HCT116 (cell line): ENCODE results near the gene CCL28. TPM values are rescaled to one million over a fixed set of nuclear protein-coding genes. Genes with fewer than 3 reads are reported as not detected.

Source experiments
- ATAC-seq: fragments of 200-7000 bp; cut with Tn5 transposase; 2 replicates; pipeline ENCODE4 v1.9.1; 2020; ENCODE audit warnings: mild to moderate bottlenecking, moderate library complexity
- BruUV-seq: library from RNA; stranded (reverse); fragments of 400-500 nt; replicated peaks from 2 replicates; lab custom pipeline; 2021; lab: Mats Ljungman, UMichigan
- CTCF ChIA-PET: fragments of 300-600 bp; sonication (Branson Sonifier 250); formaldehyde crosslinking; loops from one replicate; lab custom pipeline; 2021; ENCODE audit warnings: antibody characterized with exemption; lab: Charles Lee
- POLR2A ChIA-PET: fragments of 300-600, 350-600 bp; sonication (Branson Sonifier 250); formaldehyde crosslinking; loops from one replicate; lab custom pipeline; 2021; ENCODE audit warnings: antibody characterized with exemption; lab: Charles Lee
- RAD21 ChIA-PET, 2 experiments: fragments of 300-600 bp; sonication (Branson Sonifier 250); formaldehyde crosslinking; loops; one replicate each; lab custom pipeline; 2023; ENCODE audit warnings: low total read pairs in 2 of 2; ENCODE audit not compliant: uncharacterized antibody in 2 of 2, unreplicated experiment in 2 of 2, low non-redundant PET in 1 of 2; lab: Charles Lee
- DNase-seq: peaks from one replicate; pipeline ENCODE4 v3.0.0-alpha.2; 2010; ENCODE audit warnings: low read depth, low spot score
- H2AFZ ChIP-seq: fragments of 200-600 bp; shearing (Covaris generic), sonication (generic); 2 replicates; pipeline ENCODE4 v1.6.1; 2017; ENCODE audit warnings: low read depth, mixed run types, mixed read lengths, antibody characterized with exemption, low read length; ENCODE audit not compliant: poor library complexity, severe bottlenecking
- H3K27ac ChIP-seq: 2 replicates; pipeline ENCODE4 v1.5.1; 2012; ENCODE audit warnings: low read depth, low read length
- H3K27me3 ChIP-seq: fragments of 200-600 bp; sonication (generic); 2 replicates; pipeline ENCODE4 v1.6.1; 2016; ENCODE audit warnings: mixed run types, low read length, mixed read lengths; ENCODE audit not compliant: insufficient read depth
- H3K36me3 ChIP-seq, 2 experiments: fragments of 200-500 bp in 1 of 2; fragments of 200-600 bp in 1 of 2; sonication (Bioruptor generic) in 1 of 2; sonication (generic) in 1 of 2; 2 replicates each; pipeline versions ENCODE4 v1.5.1 to v1.6.1; 2014 to 2016; ENCODE audit warnings: low read length in 2 of 2, inconsistent platforms in 1 of 2, mixed read lengths in 1 of 2, mixed run types in 1 of 2; ENCODE audit not compliant: insufficient read depth in 2 of 2, control insufficient read depth in 1 of 2
- H3K4me1 ChIP-seq, 2 experiments: fragments of 200-600 bp in 1 of 2; sonication (generic) in 1 of 2; 2 replicates each; pipeline versions ENCODE4 v1.5.1 to v1.6.1; 2012 to 2017; ENCODE audit warnings: low read length in 2 of 2, inconsistent platforms in 1 of 2, mild to moderate bottlenecking in 1 of 2, mixed read lengths in 1 of 2, mixed run types in 1 of 2, moderate library complexity in 1 of 2; ENCODE audit not compliant: insufficient read depth in 2 of 2, control insufficient read depth in 1 of 2
- H3K4me2 ChIP-seq: fragments of 200-600 bp; sonication (generic); 2 replicates; pipeline ENCODE4 v1.6.1; 2017; ENCODE audit warnings: mixed run types, low read length, mixed read lengths
- H3K4me3 ChIP-seq, 2 experiments: fragments of 200-600 bp in 1 of 2; sonication (generic) in 1 of 2; replicated peaks in 1 of 2; 2 replicates each; pipeline ENCODE4 v1.5.1; 2011 to 2016; ENCODE audit warnings: low read length in 2 of 2, control low read depth in 1 of 2, low read depth in 1 of 2, mild to moderate bottlenecking in 1 of 2, mixed read lengths in 1 of 2, mixed run types in 1 of 2
- H3K79me2 ChIP-seq: fragments of 200-600 bp; sonication (generic); 2 replicates; pipeline ENCODE4 v1.6.1; 2017; ENCODE audit warnings: mild to moderate bottlenecking, mixed run types, low read length, moderate library complexity, mixed read lengths; ENCODE audit not compliant: insufficient read depth
- H3K9ac ChIP-seq: fragments of 200-600 bp; sonication (generic); 2 replicates; pipeline ENCODE4 v1.6.1; 2016; ENCODE audit warnings: low read length, mixed read lengths
- H3K9me2 ChIP-seq: fragments of 200-600 bp; sonication (generic), shearing (Covaris generic); 2 replicates; pipeline ENCODE4 v1.6.1; 2017; ENCODE audit warnings: mixed run types, mild to moderate bottlenecking, moderate library complexity; ENCODE audit not compliant: insufficient read depth
- H3K9me3 ChIP-seq, 2 experiments: fragments of 200-500 bp in 1 of 2; fragments of 200-600 bp in 1 of 2; sonication (Bioruptor generic) in 1 of 2; sonication (generic) in 1 of 2; 2 replicates each; pipeline ENCODE4 v1.6.1; 2014 to 2017; ENCODE audit warnings: low read length in 2 of 2, mixed read lengths in 2 of 2, inconsistent platforms in 1 of 2, low read depth in 1 of 2, mild to moderate bottlenecking in 1 of 2, mixed run types in 1 of 2, moderate library complexity in 1 of 2; ENCODE audit not compliant: control insufficient read depth in 1 of 2, insufficient read depth in 1 of 2
- H4K20me1 ChIP-seq: fragments of 200-600 bp; sonication (generic), shearing (Covaris generic); 2 replicates; pipeline ENCODE4 v1.6.1; 2017; ENCODE audit warnings: mixed run types, mild to moderate bottlenecking, moderate library complexity; ENCODE audit not compliant: insufficient read depth
- EGR1 ChIP-seq: IDR thresholded peaks from 2 replicates; pipeline ENCODE4 v1.6.1; 2012; ENCODE audit warnings: low read depth
- EZH2phosphoT487 ChIP-seq: fragments of 200-600 bp; IDR thresholded peaks from 2 replicates; pipeline ENCODE4 v1.6.1; 2018; ENCODE audit warnings: antibody characterized with exemption, borderline replicate concordance
- FOSL1 ChIP-seq: IDR thresholded peaks from 2 replicates; pipeline ENCODE4 v1.6.1; 2012; ENCODE audit warnings: low read depth
- JUND ChIP-seq: IDR thresholded peaks from 2 replicates; pipeline ENCODE4 v1.6.1; 2012
- POLR2A ChIP-seq: IDR thresholded peaks from 2 replicates; pipeline ENCODE4 v1.7.0; 2011; ENCODE audit warnings: borderline replicate concordance; ENCODE audit not compliant: insufficient read depth, insufficient read length; ENCODE audit errors: extremely low read depth
- POLR2AphosphoS5 ChIP-seq: IDR thresholded peaks from 2 replicates; pipeline ENCODE4 v1.6.1; 2011; ENCODE audit warnings: mild to moderate bottlenecking, low read depth, low read length, moderate library complexity
- RAD21 ChIP-seq: IDR thresholded peaks from 2 replicates; pipeline ENCODE4 v1.6.1; 2012; ENCODE audit warnings: low read depth, mild to moderate bottlenecking
- SP1 ChIP-seq: IDR thresholded peaks from 2 replicates; pipeline ENCODE4 v1.6.1; 2012; ENCODE audit warnings: low read depth
- SRF ChIP-seq: IDR thresholded peaks from 2 replicates; pipeline ENCODE4 v1.6.1; 2012; ENCODE audit warnings: low read depth
- TCF7L2 ChIP-seq: IDR thresholded peaks from 2 replicates; pipeline ENCODE4 v1.7.0; 2011; ENCODE audit warnings: borderline replicate concordance, inconsistent platforms; ENCODE audit not compliant: insufficient read depth, insufficient read length; ENCODE audit errors: extremely low read depth
- YY1 ChIP-seq: IDR thresholded peaks from 2 replicates; pipeline ENCODE4 v1.6.1; 2011; ENCODE audit warnings: low read length, low read depth, moderate library complexity, mild to moderate bottlenecking; ENCODE audit not compliant: insufficient replicate concordance; ENCODE audit errors: extremely low read depth
- intact Hi-C: fragments of 100-400 bp; cut with micrococcal nuclease; formaldehyde crosslinking; loops from 2 replicates; pipeline ENCODE4 v1.10.0; 2022
- total RNA-seq: library from RNA; stranded (reverse); gene quantifications from one replicate; pipeline ENCODE4 v1.2.1, GENCODE V29; 2021; ENCODE audit not compliant: unreplicated experiment
- TF ChIP-seq, protein P1 (sequence below): IDR thresholded peaks from 2 replicates; pipeline ENCODE4 v1.6.1; 2011; ENCODE audit warnings: mild to moderate bottlenecking, low read length, moderate library complexity; ENCODE audit not compliant: insufficient replicate concordance; ENCODE audit errors: extremely low read depth
- TF ChIP-seq, protein P2 (sequence below), 3 experiments: fragments of 200-600 bp in 1 of 3; sonication (generic) in 1 of 3; IDR thresholded peaks in 2 of 3; conservative IDR thresholded peaks in 1 of 3; 2 replicates each; pipeline ENCODE4 v1.5.1; 2012 to 2017; ENCODE audit warnings: low read depth in 2 of 3, low read length in 2 of 3, antibody characterized with exemption in 1 of 3, borderline replicate concordance in 1 of 3, control low read depth in 1 of 3, mild to moderate bottlenecking in 1 of 3, mixed read lengths in 1 of 3, mixed run types in 1 of 3, moderate library complexity in 1 of 3; ENCODE audit not compliant: insufficient read depth in 1 of 3
- TF ChIP-seq, protein P3 (sequence below): IDR thresholded peaks from 2 replicates; pipeline ENCODE4 v1.6.1; 2012
- TF ChIP-seq, protein P4 (sequence below): IDR thresholded peaks from 2 replicates; pipeline ENCODE4 v1.6.1; 2012; ENCODE audit warnings: low read depth

The CCL28 gene
- total RNA-seq, 1 experiment from 2014 or later: 0.25 TPM

GRCh38 chr5:43412644-43413043, 453 bp upstream of the CCL28 start:
- ATAC-seq (no peak), DNase-seq (no peak)
- no peaks in the 10 kb centered on the region for H3K27me3 ChIP-seq
- no peaks in the 10 kb centered on the region for H3K79me2 ChIP-seq
- no peaks in the 10 kb centered on the region for H3K9me3 ChIP-seq
- CTCF ChIA-PET: interaction anchor here (1.5 kb wide), 1 partner anchor 23 kb away, joined by 7 read pairs; no protein-coding TSS in a partner anchor
- TF ChIP-seq POLR2A (no peak), EGR1 (no peak), RAD21 (no peak), EZH2phosphoT487 (no peak), SP1 (no peak), YY1 (no peak), TCF7L2 (no peak), FOSL1 (no peak), POLR2AphosphoS5 (no peak), JUND (no peak), SRF (no peak)
- TF ChIP-seq, protein P1, sequence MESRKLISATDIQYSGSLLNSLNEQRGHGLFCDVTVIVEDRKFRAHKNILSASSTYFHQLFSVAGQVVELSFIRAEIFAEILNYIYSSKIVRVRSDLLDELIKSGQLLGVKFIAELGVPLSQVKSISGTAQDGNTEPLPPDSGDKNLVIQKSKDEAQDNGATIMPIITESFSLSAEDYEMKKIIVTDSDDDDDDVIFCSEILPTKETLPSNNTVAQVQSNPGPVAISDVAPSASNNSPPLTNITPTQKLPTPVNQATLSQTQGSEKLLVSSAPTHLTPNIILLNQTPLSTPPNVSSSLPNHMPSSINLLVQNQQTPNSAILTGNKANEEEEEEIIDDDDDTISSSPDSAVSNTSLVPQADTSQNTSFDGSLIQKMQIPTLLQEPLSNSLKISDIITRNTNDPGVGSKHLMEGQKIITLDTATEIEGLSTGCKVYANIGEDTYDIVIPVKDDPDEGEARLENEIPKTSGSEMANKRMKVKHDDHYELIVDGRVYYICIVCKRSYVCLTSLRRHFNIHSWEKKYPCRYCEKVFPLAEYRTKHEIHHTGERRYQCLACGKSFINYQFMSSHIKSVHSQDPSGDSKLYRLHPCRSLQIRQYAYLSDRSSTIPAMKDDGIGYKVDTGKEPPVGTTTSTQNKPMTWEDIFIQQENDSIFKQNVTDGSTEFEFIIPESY: no peak
- TF ChIP-seq, protein P2, sequence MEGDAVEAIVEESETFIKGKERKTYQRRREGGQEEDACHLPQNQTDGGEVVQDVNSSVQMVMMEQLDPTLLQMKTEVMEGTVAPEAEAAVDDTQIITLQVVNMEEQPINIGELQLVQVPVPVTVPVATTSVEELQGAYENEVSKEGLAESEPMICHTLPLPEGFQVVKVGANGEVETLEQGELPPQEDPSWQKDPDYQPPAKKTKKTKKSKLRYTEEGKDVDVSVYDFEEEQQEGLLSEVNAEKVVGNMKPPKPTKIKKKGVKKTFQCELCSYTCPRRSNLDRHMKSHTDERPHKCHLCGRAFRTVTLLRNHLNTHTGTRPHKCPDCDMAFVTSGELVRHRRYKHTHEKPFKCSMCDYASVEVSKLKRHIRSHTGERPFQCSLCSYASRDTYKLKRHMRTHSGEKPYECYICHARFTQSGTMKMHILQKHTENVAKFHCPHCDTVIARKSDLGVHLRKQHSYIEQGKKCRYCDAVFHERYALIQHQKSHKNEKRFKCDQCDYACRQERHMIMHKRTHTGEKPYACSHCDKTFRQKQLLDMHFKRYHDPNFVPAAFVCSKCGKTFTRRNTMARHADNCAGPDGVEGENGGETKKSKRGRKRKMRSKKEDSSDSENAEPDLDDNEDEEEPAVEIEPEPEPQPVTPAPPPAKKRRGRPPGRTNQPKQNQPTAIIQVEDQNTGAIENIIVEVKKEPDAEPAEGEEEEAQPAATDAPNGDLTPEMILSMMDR (IDR thresholded peaks at IDR 0.05 in 2 of 3, conservative IDR thresholded peaks at IDR 0.05 in 1 of 3; ENCODE audit: borderline replicate concordance in 1 of 3, insufficient read depth in 1 of 3, low read depth in 2 of 3, low read length in 2 of 3): no peak
- TF ChIP-seq, protein P3, sequence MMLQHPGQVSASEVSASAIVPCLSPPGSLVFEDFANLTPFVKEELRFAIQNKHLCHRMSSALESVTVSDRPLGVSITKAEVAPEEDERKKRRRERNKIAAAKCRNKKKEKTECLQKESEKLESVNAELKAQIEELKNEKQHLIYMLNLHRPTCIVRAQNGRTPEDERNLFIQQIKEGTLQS: no peak
- TF ChIP-seq, protein P4, sequence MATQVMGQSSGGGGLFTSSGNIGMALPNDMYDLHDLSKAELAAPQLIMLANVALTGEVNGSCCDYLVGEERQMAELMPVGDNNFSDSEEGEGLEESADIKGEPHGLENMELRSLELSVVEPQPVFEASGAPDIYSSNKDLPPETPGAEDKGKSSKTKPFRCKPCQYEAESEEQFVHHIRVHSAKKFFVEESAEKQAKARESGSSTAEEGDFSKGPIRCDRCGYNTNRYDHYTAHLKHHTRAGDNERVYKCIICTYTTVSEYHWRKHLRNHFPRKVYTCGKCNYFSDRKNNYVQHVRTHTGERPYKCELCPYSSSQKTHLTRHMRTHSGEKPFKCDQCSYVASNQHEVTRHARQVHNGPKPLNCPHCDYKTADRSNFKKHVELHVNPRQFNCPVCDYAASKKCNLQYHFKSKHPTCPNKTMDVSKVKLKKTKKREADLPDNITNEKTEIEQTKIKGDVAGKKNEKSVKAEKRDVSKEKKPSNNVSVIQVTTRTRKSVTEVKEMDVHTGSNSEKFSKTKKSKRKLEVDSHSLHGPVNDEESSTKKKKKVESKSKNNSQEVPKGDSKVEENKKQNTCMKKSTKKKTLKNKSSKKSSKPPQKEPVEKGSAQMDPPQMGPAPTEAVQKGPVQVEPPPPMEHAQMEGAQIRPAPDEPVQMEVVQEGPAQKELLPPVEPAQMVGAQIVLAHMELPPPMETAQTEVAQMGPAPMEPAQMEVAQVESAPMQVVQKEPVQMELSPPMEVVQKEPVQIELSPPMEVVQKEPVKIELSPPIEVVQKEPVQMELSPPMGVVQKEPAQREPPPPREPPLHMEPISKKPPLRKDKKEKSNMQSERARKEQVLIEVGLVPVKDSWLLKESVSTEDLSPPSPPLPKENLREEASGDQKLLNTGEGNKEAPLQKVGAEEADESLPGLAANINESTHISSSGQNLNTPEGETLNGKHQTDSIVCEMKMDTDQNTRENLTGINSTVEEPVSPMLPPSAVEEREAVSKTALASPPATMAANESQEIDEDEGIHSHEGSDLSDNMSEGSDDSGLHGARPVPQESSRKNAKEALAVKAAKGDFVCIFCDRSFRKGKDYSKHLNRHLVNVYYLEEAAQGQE: no peak
- TF ChIP-seq, all 23 proteins: peak for 0
- intact Hi-C loops: no loop called here
- Histone ChIP-seq H3K9me2 (no peaks in the 10 kb centered on the region), H4K20me1 (no peaks in the 10 kb centered on the region), H3K4me2 (no peak overlapping the region), H3K36me3 (no peaks in the 10 kb centered on the region), H3K4me3 (no peak overlapping the region), H2AFZ (no peak overlapping the region), H3K4me1 (no peaks in the 10 kb centered on the region), H3K9ac (no peak overlapping the region), H3K27ac (no peak overlapping the region)
- POLR2A ChIA-PET: interaction anchor here (0.6 kb wide), 2 partner anchors 79 to 441 kb away, joined by 3 read pairs; no protein-coding TSS in a partner anchor
- RAD21 ChIA-PET: no interaction called here
- BruUV-seq: no TSS peak
